ENCODE measurements around the gene CD48.

The CD48 gene

GRCh38 chr1:160651433-160652064 lies 60.1 kb downstream of the CD48 start:
- DNase-seq: no peak

- DNase-seq: no peak
Observed at GRCh38 chr1:160647329-160647720, 64.3 kb downstream of the CD48 start.

- DNase-seq: peak; percentile 27
Observed at GRCh38 chr1:160646711-160647328, 64.8 kb downstream of the CD48 start, which contains the start of gene SLAMF1. TSS of gene SLAMF1 (minus strand) at chr1:160647044. CDS start at chr1:160646945, 99 bp downstream.

- DNase-seq: no peak
Observed at GRCh38 chr1:160646180-160646579, 65.4 kb downstream of the CD48 start.

DNA sequence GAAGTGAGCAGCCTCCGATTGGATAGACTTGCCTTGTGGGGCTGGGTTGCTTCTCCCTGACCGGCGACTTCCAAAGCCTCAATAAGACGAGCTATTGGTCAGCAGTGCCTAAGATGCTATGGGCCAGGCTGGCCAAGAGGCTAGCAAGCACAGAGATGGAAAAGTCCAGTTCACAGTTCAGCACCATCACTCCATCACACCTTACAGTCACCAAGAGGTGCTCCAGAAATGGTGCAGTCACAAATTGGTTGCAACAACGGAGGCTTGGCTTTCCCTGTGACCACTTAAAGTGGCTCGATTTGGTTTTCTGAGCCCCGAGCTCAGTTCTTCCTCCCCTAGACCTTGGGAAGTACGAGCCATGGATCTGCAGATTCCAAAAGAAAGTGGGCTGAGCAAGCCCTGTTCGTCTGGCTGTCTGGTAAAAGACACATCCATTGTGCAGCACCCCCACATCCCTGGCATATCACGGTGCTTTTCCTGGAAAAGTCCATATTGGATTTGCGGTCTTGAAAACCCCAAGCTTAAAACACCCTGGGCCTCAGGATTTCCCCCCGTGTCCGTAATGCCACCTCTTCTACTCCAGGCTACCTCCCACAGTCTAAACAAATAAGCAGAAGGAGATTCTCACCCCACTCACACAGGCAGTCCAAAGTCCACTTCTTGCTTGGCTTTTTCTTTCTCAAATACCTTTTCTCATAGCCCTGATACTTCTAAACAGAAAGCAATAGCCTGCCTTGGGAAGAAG lies 66.1 kb downstream of the CD48 start:
- DNase-seq: no peak

GRCh38 chr1:160644399-160644798 lies 67.2 kb downstream of the CD48 start:
- no peak for DNase-seq

DNA sequence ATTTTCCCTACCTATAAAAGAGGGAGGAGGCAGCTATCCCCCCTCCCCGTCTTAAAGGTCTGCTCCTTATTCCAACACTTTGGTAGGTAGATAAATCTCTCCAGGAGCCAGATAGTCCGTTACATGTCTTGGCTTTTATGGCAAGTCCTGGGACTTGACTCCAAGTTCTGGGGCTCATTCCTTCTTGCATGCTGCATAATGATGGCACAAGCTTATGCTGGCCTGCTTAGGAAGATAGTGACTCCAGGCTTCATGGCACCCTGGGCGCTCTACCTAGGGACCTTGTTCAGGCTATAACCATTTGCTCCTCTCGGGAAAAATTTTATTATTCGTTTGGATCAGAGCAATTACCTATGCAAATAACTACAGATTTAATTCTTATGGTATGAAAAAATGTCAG lies 68.5 kb downstream of the CD48 start:
- DNase-seq: no peak

- DNase-seq: no peak
Observed at GRCh38 chr1:160642281-160642644, 69.4 kb downstream of the CD48 start.

DNA sequence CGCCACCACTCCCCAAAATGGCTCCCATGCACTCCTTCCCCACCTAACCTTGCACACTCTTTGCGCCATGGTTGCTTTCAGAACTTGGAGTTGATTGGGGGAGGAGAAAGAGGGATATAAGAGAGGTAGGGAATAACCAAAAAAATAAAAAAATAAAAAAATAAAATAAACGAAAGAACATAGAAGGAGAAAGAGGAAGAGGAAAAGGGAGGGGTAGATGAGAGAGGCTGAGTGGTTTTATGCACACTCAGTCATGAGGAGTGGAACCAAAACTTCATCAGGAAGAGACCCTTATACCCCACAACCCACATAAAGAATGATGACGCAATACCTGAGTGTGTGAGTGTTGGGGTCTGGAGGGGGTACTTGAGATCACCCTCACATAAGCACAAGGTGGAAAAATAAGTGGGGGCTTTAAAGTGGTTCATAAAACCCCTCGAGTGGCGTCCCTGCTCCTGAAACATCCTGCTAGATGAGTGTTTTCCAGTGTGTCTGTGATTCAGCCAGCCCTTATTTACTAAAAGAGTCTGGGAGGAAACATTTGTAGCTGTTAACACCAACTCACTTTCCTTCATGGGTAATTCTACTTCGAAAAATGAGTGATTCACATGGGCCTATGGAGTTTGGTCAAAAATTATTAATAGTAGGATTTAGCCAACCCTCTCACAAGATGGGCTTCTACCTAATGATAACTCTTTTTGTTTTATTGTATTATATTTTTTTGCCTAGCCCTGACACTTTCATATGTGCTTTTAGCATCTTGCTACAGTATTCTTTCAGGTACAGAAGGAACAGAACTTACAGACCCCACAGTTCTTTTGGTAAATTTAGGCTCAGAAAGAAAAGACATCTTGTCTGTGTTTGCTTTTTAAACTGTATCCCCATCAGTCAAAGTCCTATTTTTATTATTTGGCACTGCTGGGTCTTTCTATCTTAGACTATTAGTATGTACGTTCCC lies 70.0 kb downstream of the CD48 start:
- no peak for DNase-seq

DNA sequence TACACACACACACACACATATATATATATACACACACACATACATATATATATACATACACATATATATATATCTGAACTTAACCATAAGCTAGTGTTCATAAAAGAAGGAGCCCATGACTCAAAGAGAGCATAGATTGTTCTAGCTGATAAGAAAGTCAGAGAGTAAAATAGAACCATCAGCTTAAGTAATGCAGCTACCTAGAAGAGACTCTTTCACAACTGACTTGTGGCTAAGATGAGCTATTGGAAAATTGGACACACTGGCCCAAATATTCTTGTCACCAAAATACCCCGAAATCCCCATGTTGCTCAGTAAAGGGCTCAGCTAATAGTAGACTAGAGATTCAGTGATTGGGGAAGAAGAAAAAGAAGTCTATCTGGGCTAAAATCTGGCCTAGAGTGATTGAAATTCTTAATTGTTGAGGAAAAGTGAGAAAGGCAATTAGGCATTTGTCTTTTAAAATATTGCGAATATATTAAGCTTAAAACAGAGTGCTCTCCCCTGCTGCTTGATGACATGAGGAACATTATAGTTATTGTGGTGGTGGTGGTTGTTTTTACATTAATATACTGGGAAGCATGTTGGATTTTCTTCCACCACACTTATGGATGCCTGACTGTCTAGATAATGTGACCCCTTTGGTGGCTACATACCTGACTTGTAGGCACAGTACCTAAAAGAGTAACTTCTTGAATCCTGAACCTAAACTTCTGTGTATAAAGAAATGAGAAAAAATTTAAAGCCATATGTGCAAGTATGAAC lies 71.1 kb downstream of the CD48 start:
- DNase-seq: no peak

- no peak for DNase-seq
Observed at GRCh38 chr1:160639652-160640051, 72.0 kb downstream of the CD48 start.

- DNase-seq: no peak
Observed at GRCh38 chr1:160638926-160639325, 72.7 kb downstream of the CD48 start.

GRCh38 chr1:160638540-160638857 lies 73.1 kb downstream of the CD48 start:
- no peak for DNase-seq

- DNase-seq: peak; percentile 50
Observed at GRCh38 chr1:160637821-160638539, 73.6 kb downstream of the CD48 start.

GRCh38 chr1:160637065-160637464 lies 74.6 kb downstream of the CD48 start:
- DNase-seq: no peak

DNA sequence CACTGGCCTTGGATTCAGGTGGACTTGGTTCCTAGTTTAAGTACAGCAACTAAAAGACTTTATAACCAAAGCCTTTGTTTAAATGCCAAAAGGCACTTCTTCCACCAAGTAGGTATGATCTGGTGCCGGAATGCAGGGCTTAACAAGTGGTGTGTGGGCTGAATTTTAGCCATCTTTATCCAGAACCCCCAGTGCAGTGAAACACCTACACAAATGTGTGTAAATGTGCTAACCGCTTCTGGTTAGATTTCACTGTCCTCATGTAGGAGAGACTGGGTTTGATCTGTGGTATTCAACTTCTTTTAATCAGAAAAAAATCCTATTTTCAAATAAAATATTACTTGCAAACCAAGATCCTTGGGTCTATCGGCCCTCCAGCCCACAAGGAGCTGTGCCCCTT lies 75.1 kb downstream of the CD48 start:
- no peak for DNase-seq

DNA sequence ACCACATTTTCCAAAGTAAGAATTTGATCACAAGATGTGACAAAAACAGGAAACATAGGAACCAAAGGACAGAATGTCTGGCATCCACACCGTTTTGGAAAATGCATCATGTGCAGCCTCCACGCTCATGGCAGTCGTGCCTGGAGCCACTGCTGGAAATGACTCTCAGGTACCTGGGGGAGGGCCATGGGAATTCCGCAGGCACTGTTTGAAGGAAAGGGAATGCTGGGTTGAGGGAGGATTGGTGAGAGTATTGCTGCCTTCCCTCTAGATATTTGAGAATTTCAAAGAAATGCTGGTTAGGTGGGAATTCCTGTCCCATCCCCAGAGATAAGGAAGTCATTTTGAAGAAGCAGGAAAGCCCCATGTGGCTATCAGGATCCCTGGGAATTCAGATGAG lies 75.5 kb downstream of the CD48 start:
- DNase-seq: no peak

DNA sequence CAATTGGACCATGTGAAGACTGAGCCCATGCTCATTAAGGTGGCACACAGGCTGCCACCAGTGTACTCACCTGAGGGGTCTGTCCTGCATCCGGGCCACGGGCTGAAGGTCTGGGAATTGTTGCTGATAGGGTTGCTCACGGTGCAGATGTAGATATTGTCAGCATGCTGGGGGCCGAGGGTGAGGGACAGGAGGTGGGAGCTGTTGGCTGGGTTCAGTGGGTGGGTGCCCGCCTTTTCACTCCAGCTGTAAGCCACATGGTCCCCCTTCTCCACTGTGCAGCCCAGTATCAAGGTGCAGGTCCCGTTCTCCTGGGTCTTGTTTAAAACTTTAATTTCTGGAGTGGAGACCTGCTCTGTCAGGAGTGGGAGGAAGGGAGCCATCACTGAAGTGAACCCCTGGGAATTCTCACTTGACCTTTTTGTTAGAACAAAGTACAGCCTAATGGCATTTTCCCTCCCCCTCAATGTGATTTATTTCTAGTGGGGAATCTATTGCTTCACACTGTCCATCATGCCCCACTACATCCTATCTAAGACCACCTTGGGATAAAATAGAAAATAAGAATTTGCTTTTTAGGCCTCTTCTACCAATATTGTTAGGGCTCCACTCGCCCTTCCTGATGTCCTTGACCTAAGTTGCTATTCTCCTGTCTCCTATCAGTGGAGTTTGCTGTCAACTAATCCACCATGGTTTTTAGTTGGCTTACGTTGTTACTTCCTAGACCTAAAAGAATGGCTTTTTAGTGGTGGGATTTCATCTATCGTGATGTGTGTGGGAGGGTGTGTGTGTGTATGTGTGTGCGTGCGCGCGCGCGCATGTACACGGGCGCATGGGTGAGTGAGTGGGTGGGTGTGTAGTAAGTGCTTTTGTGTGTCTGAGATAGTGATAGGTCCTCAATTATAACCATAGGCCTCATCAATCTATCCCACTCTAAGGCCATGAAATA lies 76.8 kb downstream of the CD48 start:
- no peak for DNase-seq

GRCh38 chr1:160633330-160633903 lies 78.2 kb downstream of the CD48 start:
- no peak for DNase-seq

DNA sequence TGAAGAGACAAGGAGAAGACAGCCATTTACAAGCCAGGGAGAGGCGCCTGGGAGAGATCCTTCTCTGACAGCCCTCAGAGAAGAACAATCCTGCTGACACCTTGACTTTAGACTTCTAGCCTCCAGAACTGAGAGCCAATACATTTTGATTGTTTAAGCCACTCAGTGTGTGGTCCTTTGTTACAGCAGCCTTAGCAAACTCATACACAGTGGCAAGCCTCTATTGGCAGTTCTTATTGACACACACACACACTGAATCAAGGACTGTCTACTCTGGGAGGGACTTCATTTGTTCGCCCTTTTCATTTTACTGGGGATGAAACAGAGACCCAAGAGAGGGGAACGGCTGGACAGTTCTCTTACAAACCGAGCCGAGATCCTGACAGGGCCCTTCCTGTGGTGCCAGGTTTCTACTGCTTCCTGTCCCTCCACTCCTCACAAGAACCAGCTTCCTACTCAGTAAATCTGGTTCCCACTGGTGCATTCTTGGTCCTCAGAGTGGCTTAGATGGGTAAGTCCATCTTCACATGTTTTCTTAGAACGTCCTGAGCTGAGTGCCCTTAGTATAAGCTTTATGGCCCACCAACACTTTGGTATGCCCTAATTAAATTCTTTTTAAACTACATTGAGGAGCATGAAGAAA lies 79.5 kb downstream of the CD48 start:
- no peak for DNase-seq

Data from effector CD4-positive, alpha-beta T cell (primary cell).